ENCODE measurements around the gene GNB1L.

Gene GNB1L

DNA sequence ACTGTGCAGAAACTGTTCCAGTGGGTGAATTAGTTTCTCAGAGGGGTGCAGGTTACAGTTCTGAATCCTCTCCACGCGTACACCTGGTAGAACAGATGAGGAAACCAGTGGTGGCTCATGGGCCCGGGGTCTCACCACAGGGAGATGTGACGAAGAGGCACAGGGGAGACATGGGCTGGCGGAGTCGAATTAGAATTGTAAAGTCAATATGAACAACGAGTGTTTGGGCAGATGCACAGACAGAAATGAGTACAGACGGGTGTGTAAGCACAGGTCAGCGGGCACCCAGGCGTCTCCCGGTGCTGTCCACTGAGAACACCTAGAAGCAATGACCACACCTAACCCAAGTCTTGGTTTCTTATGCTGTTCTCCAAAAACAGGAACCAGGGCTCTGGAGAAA, 41.8 kb downstream of the GNB1L start:
- no peak overlapping the region for H3K4me3 ChIP-seq (ENCODE audit: low read depth, low read length)
- TF ChIP-seq, protein P1, sequence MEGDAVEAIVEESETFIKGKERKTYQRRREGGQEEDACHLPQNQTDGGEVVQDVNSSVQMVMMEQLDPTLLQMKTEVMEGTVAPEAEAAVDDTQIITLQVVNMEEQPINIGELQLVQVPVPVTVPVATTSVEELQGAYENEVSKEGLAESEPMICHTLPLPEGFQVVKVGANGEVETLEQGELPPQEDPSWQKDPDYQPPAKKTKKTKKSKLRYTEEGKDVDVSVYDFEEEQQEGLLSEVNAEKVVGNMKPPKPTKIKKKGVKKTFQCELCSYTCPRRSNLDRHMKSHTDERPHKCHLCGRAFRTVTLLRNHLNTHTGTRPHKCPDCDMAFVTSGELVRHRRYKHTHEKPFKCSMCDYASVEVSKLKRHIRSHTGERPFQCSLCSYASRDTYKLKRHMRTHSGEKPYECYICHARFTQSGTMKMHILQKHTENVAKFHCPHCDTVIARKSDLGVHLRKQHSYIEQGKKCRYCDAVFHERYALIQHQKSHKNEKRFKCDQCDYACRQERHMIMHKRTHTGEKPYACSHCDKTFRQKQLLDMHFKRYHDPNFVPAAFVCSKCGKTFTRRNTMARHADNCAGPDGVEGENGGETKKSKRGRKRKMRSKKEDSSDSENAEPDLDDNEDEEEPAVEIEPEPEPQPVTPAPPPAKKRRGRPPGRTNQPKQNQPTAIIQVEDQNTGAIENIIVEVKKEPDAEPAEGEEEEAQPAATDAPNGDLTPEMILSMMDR (IDR thresholded peaks at IDR 0.05; ENCODE audit: low read depth, low read length): no peak
- in situ Hi-C loops (cut with HindIII; ENCODE audit: low sequenced_read_pairs): no loop called here
- DNase-seq (ENCODE audit: low read depth, low spot score): no peak

DNA sequence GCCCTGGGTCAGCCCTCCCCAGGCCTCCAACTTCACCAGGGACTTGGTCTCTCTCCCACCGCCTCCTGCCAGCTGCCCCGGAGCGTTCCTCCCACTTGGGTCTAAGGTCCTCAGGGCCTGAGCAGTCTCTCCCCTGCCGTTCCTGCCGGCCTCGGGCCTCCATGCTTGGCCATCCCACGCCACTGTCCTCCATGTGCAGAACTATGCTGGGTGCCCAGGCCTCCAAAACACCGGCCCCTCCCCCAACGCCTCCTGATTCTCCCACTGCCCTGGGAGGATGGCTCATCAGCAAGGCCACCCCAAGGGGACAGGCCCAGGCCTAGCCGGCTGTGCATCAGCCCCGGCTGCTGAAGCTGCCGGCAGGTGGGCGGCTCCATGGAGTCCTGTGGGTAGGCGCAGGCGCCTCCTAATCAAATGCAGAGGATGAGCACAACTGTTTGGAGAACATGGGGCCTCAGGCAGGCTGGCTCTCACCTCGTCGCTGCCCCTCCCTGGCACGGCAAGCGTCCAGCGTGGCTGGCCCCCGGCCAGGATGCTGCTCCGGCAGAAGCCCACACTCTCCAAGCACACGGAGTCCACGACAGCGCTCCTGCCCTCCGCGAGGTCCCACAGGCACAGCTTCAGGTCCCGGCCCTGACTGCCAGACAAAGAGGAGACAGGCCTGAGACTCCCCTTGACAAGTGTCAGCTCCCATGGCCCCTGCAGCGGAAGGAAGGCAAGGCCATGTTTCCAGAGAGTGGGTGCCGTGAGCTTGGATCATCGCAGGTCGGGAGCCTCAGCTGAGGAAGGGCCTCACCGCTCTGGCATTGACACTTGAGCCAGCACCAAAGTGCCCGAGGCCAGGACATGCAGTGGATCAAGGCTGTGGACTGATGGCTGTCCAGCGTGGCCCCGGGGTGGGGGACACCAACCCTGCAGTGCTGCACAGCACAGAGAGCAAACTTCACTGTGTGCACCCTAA, 42.6 kb downstream of the GNB1L start:
- no peak overlapping the region for H3K4me3 ChIP-seq (ENCODE audit: low read depth, low read length)
- DNase-seq (ENCODE audit: low read depth, low spot score): no peak

DNA sequence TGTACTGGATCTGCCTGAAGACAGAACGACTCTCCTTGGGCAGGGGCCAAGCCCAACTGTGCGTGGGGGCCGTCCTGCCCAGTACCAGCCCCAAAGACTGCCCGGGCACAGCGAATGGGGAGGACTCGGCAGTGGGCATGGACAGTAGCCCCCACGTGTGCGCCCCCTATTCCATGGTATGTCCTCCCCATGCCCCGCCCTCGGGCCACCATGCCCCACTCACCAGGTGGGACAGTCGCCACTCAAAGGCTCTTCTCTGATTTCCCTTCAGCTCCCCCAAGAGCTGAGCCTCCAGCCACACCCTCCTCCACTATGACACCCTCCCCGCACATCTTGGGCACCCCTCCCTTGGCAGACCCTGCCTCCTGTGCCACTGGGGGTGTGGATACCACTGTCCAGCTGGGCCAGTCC, 43.5 kb downstream of the GNB1L start:
- in situ Hi-C loops (cut with HindIII; ENCODE audit: low sequenced_read_pairs): no loop called here
- TF ChIP-seq, protein P1 (IDR thresholded peaks at IDR 0.05; ENCODE audit: low read depth, low read length): no peak
- no peak for DNase-seq (ENCODE audit: low read depth, low spot score)
- H3K4me3 ChIP-seq (ENCODE audit: low read depth, low read length): no peak overlapping the region

More for the DNA sequence above, 42.6 kb downstream of the GNB1L start:
- in situ Hi-C loops (cut with HindIII; ENCODE audit: low sequenced_read_pairs): no loop called here
- TF ChIP-seq, protein P1 (IDR thresholded peaks at IDR 0.05; ENCODE audit: low read depth, low read length): no peak

DNA sequence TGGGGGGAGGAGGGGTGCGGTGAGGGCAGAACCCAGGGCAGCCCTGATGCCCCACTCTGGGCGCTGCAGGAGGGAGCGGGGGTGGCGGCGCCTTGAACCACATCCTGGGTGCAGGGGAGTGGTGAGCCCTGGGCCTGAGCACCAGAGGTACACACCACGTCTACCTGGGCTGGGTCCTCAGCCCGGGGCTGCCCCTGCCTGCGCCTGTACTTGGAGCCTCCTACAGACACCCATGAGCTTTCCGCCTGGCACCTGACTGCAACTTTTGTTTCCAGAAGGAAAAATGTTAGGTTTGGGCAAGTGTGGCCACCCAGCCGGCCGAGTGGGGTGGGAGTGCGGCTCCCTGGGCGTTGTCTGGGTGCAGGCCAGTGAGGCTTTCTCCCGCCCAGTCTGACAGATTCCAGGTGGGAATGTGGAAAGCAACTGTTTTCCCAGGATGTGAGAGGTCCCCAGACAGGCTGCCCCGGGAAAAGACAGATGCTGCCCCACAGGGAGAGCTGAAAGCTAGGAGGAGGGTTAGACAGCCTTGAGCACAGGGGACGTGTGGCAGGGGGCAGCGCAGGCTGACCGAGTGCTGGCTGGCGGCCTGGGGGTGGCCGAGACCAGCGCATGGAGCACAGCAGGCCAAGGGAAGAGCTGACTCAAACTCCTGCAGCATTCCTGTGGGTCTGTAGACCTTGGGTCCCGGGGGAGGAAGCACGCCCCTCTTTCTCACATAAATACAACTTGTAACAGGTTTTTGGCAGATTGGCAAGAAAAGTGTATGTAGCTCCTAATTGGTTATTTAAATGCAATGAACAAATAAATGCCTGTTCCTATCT, 44.1 kb downstream of the GNB1L start:
- TF ChIP-seq, protein P1 (IDR thresholded peaks at IDR 0.05; ENCODE audit: low read depth, low read length): no peak
- peak; percentile 89 for DNase-seq (ENCODE audit: low read depth, low spot score)
- no peak overlapping the region for H3K4me3 ChIP-seq (ENCODE audit: low read depth, low read length)
- in situ Hi-C loops (cut with HindIII; ENCODE audit: low sequenced_read_pairs): no loop called here

DNA sequence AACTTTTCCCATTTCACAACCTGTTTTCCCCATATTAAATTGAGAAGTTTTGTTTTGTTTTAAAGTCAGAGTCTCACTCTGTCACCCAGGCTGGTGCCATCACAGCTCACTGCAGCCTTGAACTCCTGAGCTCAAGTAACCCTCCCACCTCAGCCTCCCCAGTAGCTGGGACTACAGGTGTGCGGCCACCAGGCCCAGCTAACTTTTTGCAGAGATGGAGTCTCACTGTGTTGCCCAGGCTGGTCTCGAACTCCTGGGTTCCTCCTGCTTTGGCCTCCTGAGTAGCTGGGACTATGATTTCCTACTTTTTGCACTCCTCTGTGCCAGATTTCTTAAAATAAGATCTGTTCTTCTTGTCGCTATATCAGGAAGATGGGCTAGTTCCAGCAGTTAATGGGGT, 44.9 kb downstream of the GNB1L start:
- no peak for DNase-seq (ENCODE audit: low read depth, low spot score)
- TF ChIP-seq, protein P1 (IDR thresholded peaks at IDR 0.05; ENCODE audit: low read depth, low read length): no peak
- no peak overlapping the region for H3K4me3 ChIP-seq (ENCODE audit: low read depth, low read length)
- in situ Hi-C loops (cut with HindIII; ENCODE audit: low sequenced_read_pairs): no loop called here

DNA sequence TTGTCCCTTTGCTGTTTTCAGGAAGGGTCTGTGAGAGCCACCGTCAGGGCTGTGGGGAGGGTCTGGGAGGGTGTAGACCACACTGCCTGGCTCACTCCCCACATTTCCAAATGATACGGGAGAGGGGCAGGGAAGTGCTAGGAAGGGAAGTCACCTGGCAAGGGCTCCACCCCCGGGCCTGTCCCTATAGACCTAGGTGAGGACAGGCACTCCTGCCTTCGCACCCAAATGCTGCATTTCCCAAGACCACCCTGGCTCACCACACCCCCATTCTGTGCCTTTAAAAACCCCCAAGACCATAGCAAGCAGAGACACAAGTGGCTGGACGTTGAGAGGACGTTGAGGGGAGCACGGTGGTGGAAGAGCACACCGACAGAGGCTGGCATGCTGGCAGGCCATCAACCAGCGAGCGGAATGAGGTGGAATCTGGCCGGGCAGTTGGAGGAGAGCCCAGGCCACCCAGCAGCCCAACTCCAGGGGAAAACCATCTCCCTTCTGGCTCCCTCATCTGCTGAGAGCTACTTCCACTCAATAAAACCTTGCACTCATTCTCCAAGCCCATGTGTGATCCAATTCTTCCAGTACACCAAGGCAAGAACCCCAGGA, 45.7 kb downstream of the GNB1L start:
- in situ Hi-C loops (cut with HindIII; ENCODE audit: low sequenced_read_pairs): no loop called here
- TF ChIP-seq, protein P1 (IDR thresholded peaks at IDR 0.05; ENCODE audit: low read depth, low read length): no peak

More for the DNA sequence above, 45.7 kb downstream of the GNB1L start:
- DNase-seq (ENCODE audit: low read depth, low spot score): no peak
- H3K4me3 ChIP-seq (ENCODE audit: low read depth, low read length): no peak overlapping the region

Data from astrocyte of the spinal cord (primary cell).